Transverse colon (tissue), 3 donors: ENCODE results near the gene KCTD18.

Source experiments
- EP300 ChIP-seq: sonication (generic); formaldehyde crosslinking; IDR thresholded peaks from one replicate; pipeline ENCODE4 v1.6.1; 2017; ENCODE audit warnings: antibody characterized with exemption, low read depth
- POLR2A ChIP-seq: fragments of 450-650 bp; IDR thresholded peaks from one replicate; pipeline ENCODE4 v1.6.1; 2016; ENCODE audit warnings: antibody characterized with exemption, mild to moderate bottlenecking, moderate library complexity
- TF ChIP-seq, protein P1 (sequence below), 5 experiments: fragments of 200-600 bp in 3 of 5; fragments of 450-650 bp in 2 of 5; sonication (generic) in 3 of 5; IDR thresholded peaks; 1 replicate in 2 of 5; 2 replicates in 3 of 5; pipeline ENCODE4 v1.5.1; 2016 to 2017; ENCODE audit warnings: antibody characterized with exemption in 5 of 5, inconsistent platforms in 3 of 5, mild to moderate bottlenecking in 2 of 5, moderate library complexity in 1 of 5

DNA sequence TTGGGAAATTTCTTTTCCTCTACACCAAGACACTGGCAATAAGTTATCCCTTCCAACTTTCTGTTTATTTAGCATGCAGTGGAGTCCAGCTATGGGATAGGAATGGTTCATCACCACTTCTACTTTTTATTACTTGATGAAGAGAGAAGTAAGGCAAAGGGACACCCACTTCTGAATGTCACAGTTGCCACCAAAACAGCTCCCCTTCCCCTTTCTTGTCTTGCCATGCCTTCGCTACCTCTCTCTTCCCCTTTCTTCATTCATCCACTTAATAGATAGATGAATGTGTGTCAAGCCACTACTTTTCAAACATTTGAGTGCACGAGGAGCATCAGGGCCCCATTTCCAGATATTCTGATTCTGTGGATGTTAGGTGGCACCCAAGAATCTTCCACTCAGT, 59.6 kb downstream of the KCTD18 start:
- TF ChIP-seq EP300 (no peak), POLR2A (no peak)
- TF ChIP-seq, protein P1, sequence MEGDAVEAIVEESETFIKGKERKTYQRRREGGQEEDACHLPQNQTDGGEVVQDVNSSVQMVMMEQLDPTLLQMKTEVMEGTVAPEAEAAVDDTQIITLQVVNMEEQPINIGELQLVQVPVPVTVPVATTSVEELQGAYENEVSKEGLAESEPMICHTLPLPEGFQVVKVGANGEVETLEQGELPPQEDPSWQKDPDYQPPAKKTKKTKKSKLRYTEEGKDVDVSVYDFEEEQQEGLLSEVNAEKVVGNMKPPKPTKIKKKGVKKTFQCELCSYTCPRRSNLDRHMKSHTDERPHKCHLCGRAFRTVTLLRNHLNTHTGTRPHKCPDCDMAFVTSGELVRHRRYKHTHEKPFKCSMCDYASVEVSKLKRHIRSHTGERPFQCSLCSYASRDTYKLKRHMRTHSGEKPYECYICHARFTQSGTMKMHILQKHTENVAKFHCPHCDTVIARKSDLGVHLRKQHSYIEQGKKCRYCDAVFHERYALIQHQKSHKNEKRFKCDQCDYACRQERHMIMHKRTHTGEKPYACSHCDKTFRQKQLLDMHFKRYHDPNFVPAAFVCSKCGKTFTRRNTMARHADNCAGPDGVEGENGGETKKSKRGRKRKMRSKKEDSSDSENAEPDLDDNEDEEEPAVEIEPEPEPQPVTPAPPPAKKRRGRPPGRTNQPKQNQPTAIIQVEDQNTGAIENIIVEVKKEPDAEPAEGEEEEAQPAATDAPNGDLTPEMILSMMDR (IDR thresholded peaks at IDR 0.05): no peak
